Cardiac fibroblast (primary cell): ENCODE results near the gene SARS2.
A peak's percentile ranks its signal among the peaks of the same experiment; 100 is the strongest.

Source experiments
- DNase-seq, 2 donors: peaks; one replicate each; pipeline versions ENCODE4 v3.0.0 to v3.0.0-alpha.2; 2010; ENCODE audit warnings: low read depth in 2 of 2
- H3K4me3 ChIP-seq, 2 donors: replicated peaks in 1 of 2; 1 replicate in 1 of 2; 2 replicates in 1 of 2; pipeline ENCODE4 v1.5.1; 2011; ENCODE audit warnings: low read depth in 2 of 2, low read length in 2 of 2, mild to moderate bottlenecking in 2 of 2, moderate library complexity in 1 of 2
- CTCF ChIP-seq: IDR thresholded peaks from one replicate; pipeline ENCODE4 v1.5.1; 2011; ENCODE audit warnings: low read depth, mild to moderate bottlenecking, low read length, inconsistent platforms

Gene SARS2

GRCh38 chr19:38929929-38930775, at the start of gene SARS2:
SARS2 (minus strand) TSS chr19:38930763; CDS start chr19:38930736, 27 bp downstream.
- H3K4me3 ChIP-seq, result peak within 1 kb of the TSS; percentile 85 to 95
- peak; percentile 97 for DNase-seq
- TF ChIP-seq CTCF, result peak; percentile 89

GRCh38 chr19:38979812-38980211, 49.2 kb upstream of the SARS2 start:
- DNase-seq, result no peak
- H3K4me3 ChIP-seq, result no peak overlapping the region
- no peak for TF ChIP-seq CTCF

GRCh38 chr19:38978326-38978689, 47.7 kb upstream of the SARS2 start:
- DNase-seq, result no peak
- no peak for TF ChIP-seq CTCF
- H3K4me3 ChIP-seq, result no peak overlapping the region

- H3K4me3 ChIP-seq, result no peak overlapping the region
- TF ChIP-seq CTCF, result no peak
- DNase-seq, result peak in 1 of 2 donors; percentile 4
These were observed 47.1 kb upstream of the SARS2 start for GRCh38 chr19:38977445-38978325.

- peak; percentile 38 to 52 for DNase-seq
- TF ChIP-seq CTCF, result no peak
- peak overlapping the region; percentile 43 to 75 for H3K4me3 ChIP-seq
These were observed 45.3 kb upstream of the SARS2 start for GRCh38 chr19:38975861-38976271.

GRCh38 chr19:38975214-38975860, 44.8 kb upstream of the SARS2 start, which contains the start of gene FBXO17:
FBXO17 (minus strand) TSS chr19:38975742; CDS start chr19:38950319, 25,423 bp downstream.
- DNase-seq, result peak; percentile 67 to 69
- no peak for TF ChIP-seq CTCF
- H3K4me3 ChIP-seq, result peak within 1 kb of the TSS; percentile 69 to 75
